HL-60 (cell line): ENCODE measurements around the gene LAMA2.

Experiments used
- DNase-seq, 2 experiments: peaks; one replicate each; pipeline ENCODE4 v3.0.0-alpha.2; 2010 to 2020; ENCODE audit warnings: low read depth in 1 of 2, low spot score in 1 of 2
- H3K27ac ChIP-seq: fragments of 250-450 bp; sonication (Bioruptor Pico); replicated peaks from 2 replicates; pipeline ENCODE4 v1.5.1; 2020; ENCODE audit warnings: mild to moderate bottlenecking, moderate library complexity
- H3K27me3 ChIP-seq: fragments of 250-450 bp; sonication (Bioruptor Pico); 2 replicates; pipeline ENCODE4 v1.5.1; 2021; ENCODE audit warnings: mild to moderate bottlenecking, moderate library complexity; ENCODE audit not compliant: insufficient read depth, poor library complexity, severe bottlenecking
- H3K4me3 ChIP-seq: replicated peaks from 2 replicates; pipeline ENCODE4 v1.5.1; 2011; ENCODE audit warnings: mild to moderate bottlenecking, control low read depth, low read length; ENCODE audit not compliant: insufficient read depth
- GABPA ChIP-seq: IDR thresholded peaks from 2 replicates; pipeline ENCODE4 v1.6.1; 2012; ENCODE audit warnings: low read depth
- POLR2AphosphoS5 ChIP-seq: IDR thresholded peaks from 2 replicates; pipeline ENCODE4 v1.6.1; 2012; ENCODE audit warnings: low read depth
- SPI1 ChIP-seq: IDR thresholded peaks from 2 replicates; pipeline ENCODE4 v1.6.1; 2012; ENCODE audit warnings: low read depth, mild to moderate bottlenecking, borderline replicate concordance
- TF ChIP-seq, protein P1 (sequence below): IDR thresholded peaks from 2 replicates; pipeline ENCODE4 v1.6.1; 2012; ENCODE audit warnings: low read depth; ENCODE audit not compliant: insufficient replicate concordance
- TF ChIP-seq, protein P2 (sequence below): IDR thresholded peaks from one replicate; pipeline ENCODE4 v1.5.1; 2011; ENCODE audit warnings: low read length, control low read depth, inconsistent platforms; ENCODE audit not compliant: insufficient read depth

LAMA2 gene

DNA sequence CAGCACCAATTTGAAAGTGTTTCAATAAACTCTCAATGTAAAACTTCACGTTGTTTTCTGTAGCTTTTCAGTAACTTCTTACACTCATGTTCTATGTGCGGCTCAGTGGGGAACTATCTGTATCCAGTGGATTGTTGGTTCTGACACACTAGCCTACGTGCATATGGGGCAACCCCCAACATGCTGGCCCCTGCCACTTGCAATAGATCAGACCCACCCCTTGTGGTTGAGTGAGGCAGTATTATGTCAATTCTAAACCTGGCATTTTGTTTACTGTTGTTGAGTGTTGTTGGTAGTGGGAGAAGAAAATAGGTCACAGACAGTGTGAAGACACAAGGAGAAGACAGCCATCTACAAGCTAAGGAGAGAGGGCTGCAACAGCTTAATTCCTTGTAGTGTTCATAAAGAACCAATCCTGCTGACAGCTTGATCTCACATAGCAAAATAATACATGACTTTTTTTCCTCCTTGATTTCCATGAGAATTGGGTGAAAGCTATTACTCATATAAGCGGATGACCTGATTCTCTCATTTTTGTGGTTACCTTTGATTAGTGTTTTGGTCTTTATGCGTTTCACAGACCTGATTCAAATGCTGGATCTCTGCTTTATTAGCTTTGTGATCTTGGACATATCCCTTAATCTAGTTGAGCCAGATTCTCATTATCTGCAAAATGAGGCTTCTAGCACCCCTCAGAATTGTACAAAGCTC is 320.4 kb downstream of the LAMA2 start:
- no peak for TF ChIP-seq SPI1
- TF ChIP-seq, protein P1, sequence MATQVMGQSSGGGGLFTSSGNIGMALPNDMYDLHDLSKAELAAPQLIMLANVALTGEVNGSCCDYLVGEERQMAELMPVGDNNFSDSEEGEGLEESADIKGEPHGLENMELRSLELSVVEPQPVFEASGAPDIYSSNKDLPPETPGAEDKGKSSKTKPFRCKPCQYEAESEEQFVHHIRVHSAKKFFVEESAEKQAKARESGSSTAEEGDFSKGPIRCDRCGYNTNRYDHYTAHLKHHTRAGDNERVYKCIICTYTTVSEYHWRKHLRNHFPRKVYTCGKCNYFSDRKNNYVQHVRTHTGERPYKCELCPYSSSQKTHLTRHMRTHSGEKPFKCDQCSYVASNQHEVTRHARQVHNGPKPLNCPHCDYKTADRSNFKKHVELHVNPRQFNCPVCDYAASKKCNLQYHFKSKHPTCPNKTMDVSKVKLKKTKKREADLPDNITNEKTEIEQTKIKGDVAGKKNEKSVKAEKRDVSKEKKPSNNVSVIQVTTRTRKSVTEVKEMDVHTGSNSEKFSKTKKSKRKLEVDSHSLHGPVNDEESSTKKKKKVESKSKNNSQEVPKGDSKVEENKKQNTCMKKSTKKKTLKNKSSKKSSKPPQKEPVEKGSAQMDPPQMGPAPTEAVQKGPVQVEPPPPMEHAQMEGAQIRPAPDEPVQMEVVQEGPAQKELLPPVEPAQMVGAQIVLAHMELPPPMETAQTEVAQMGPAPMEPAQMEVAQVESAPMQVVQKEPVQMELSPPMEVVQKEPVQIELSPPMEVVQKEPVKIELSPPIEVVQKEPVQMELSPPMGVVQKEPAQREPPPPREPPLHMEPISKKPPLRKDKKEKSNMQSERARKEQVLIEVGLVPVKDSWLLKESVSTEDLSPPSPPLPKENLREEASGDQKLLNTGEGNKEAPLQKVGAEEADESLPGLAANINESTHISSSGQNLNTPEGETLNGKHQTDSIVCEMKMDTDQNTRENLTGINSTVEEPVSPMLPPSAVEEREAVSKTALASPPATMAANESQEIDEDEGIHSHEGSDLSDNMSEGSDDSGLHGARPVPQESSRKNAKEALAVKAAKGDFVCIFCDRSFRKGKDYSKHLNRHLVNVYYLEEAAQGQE: no peak
- TF ChIP-seq POLR2AphosphoS5: no peak
- TF ChIP-seq GABPA: no peak
- TF ChIP-seq, protein P2, sequence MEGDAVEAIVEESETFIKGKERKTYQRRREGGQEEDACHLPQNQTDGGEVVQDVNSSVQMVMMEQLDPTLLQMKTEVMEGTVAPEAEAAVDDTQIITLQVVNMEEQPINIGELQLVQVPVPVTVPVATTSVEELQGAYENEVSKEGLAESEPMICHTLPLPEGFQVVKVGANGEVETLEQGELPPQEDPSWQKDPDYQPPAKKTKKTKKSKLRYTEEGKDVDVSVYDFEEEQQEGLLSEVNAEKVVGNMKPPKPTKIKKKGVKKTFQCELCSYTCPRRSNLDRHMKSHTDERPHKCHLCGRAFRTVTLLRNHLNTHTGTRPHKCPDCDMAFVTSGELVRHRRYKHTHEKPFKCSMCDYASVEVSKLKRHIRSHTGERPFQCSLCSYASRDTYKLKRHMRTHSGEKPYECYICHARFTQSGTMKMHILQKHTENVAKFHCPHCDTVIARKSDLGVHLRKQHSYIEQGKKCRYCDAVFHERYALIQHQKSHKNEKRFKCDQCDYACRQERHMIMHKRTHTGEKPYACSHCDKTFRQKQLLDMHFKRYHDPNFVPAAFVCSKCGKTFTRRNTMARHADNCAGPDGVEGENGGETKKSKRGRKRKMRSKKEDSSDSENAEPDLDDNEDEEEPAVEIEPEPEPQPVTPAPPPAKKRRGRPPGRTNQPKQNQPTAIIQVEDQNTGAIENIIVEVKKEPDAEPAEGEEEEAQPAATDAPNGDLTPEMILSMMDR: no peak
- Histone ChIP-seq H3K27ac (no peak overlapping the region), H3K27me3 (no peaks in the 10 kb centered on the region), H3K4me3 (no peak overlapping the region)
- DNase-seq: no peak

GRCh38 chr6:129206821-129207220 is 323.9 kb downstream of the LAMA2 start:
- no peak overlapping the region for H3K4me3 ChIP-seq
- TF ChIP-seq, protein P1: no peak
- no peak for TF ChIP-seq SPI1
- no peak for TF ChIP-seq POLR2AphosphoS5
- TF ChIP-seq, protein P2: no peak
- no peak for TF ChIP-seq GABPA
- H3K27ac ChIP-seq: no peak overlapping the region
- DNase-seq: no peak
- no peaks in the 10 kb centered on the region for H3K27me3 ChIP-seq

DNA sequence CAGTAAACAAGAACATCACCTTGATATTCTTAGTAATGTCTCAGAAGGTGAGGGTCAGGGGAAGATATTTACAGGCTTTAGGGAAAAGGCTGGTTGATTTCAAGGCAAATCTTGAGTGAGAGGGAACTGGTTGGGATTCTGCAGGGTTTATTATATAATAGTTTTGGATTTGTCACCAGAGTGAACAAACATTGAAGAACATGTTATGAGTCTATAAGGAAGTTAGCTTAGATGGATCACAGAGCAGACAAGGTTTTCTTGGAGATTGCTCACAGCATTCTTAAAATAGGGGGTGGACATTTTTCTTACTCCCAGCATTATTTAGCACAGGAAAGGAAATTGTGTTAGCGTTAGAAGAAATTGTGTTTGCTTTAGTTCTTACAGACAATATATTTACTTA is 324.9 kb downstream of the LAMA2 start:
- Histone ChIP-seq H3K27me3 (no peaks in the 10 kb centered on the region), H3K4me3 (no peak overlapping the region), H3K27ac (no peak overlapping the region)
- no peak for TF ChIP-seq GABPA
- TF ChIP-seq, protein P2: no peak
- no peak for TF ChIP-seq POLR2AphosphoS5
- TF ChIP-seq, protein P1: no peak
- TF ChIP-seq SPI1: no peak
- DNase-seq: no peak
